HG02610 (cell line): ENCODE results near the gene TAS2R42.
A peak's percentile ranks its signal among the peaks of the same experiment; 100 is the strongest.

Experiments used
- ATAC-seq: cut with Tn5 transposase; IDR thresholded peaks from one replicate; pipeline ENCODE4 v1.9.1; 2021; ENCODE audit warnings: mild to moderate bottlenecking, moderate library complexity; ENCODE audit not compliant: unreplicated experiment

TAS2R42 gene, protein sequence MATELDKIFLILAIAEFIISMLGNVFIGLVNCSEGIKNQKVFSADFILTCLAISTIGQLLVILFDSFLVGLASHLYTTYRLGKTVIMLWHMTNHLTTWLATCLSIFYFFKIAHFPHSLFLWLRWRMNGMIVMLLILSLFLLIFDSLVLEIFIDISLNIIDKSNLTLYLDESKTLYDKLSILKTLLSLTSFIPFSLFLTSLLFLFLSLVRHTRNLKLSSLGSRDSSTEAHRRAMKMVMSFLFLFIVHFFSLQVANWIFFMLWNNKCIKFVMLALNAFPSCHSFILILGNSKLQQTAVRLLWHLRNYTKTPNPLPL

DNA sequence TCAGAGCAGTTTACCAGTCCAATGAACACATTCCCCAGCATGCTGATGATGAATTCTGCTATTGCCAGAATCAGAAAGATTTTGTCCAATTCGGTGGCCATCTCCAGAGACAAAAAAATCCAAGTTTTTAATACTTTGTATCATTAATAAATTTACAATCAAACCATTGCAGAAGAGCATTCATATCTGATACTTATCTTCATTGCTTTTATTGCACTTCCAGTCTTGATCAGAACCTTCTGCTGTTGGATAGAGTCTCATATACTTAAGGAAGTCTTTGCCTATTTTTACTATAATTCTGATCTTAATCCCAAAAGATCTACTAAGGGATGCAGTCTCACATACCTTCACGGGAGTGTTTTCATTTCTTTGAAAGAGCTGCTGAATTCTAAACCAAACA lies at the start of gene TAS2R42:
TAS2R42 (minus strand) TSS at position 101 of the 400 bp plus-strand sequence; CDS start at position 101, 0 bp downstream.
- no peak for ATAC-seq

DNA sequence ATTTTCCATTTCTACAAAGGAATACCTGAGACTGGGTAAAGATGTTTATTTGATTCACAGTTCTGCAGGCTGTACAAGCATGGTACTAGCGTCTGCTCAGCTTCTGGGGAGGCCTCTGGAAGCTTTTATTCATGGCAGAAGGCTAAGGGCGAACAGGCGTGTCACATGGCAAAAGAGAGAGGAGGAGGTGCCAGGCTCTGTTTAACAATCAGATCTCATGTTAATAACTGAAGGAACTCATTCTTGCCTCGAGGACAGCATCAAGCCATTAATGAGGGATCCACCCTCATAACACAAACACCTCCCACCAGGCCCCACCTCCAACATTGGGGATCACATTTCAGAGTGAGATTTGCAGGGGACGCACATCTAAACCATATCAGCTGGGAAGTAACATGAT lies 46.8 kb upstream of the TAS2R42 start:
- no peak for ATAC-seq

DNA sequence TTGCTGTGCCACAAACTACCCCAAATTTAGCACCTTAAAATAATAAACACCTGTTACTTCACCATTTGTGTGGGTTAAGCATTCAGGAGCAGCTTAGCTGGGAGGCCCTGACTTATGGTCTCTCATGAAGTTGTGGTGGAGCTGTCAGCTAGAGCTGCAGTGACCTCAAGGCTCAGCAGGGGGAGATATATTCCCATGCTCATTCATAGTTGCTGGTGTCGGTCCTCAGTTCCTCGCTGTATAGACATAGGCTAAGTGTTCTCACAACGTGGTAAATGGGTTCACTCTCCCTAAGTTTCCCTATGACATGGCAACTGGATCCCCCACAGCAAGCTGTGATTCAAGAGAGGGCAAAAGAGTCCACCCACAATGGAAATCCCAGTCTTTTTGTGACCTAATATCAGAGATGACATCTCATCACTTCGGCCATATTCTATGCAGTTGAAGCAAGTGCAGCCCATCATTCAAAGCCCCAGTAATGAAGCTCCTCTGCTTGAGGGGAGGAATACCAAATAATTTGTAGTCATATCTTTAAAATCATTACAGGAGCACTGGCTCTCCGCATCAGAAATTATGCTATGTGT lies 41.7 kb upstream of the TAS2R42 start:
- peak; percentile 88 for ATAC-seq

DNA sequence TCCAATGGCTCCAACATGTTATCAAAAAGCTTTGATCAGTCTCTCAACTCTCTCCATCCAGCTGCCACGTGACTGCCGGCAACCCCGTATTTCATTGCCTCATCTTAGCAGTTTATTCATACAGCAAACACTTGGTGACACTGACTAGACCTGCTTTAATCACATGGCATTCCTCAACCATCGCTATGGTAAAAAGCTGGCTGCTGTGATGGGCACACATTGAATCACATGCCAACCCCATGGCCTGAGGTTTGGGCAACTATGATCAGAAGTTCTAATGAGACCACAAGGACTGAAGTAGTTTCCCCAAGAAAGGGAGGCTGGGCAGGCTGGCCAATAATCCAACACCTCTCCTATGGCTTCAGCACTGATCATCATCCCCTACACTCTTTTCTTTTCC lies 40.6 kb upstream of the TAS2R42 start:
- no peak for ATAC-seq

DNA sequence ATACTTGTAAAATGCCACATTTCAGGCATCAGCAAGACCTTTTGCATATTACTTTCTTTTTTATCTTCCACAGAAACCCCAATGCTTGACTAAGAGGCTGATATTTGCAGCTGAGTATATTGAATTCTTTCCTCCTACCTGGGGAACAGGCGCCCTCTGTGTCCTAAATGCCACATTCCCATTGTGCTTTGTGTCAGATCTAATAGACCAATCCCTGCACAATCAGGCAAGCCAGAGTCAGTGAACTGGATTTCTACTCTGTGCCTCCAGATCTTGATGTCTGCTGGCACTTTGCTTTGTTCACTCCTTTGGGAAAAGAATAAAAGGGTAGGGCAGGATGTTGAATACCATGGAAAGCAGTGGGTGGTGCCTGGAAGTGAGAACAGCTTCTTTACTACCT lies 22.4 kb upstream of the TAS2R42 start:
- no peak for ATAC-seq

DNA sequence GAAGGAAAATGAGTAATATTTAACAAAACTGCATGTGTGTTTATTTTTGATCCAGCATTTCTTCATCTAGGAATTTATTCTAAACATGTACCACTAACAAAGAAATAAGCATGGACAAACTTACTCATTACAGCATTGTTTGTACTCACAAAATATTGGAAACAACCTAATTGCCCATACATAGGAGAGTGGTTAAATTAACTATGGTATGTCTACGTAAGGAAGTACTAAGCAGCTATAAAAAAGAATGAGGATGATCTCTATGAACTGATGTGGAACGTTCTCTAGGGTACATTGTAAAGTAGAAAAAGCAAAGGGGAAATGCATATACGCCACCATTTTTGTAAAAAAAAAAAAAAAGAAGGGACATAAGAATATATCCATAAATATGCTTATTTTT lies 17.4 kb upstream of the TAS2R42 start:
- no peak for ATAC-seq

DNA sequence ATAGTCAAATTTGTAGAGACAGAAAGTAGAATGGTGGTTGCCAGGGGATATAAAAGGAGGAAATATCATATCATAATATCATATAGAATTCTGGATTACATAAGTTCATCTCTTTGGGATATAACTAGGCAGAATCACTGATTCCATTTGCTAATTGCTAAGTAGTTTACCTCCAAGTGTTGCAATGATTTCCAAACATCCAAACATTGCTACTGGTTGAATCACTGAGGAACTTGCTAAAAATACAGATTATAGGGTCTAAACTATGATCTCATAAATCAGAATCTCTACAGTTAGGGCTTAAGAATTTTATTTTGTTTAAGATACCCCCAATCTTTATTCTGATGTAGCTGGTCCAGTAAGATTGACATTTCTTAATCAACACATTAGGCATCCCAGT lies 16.1 kb upstream of the TAS2R42 start:
- no peak for ATAC-seq

DNA sequence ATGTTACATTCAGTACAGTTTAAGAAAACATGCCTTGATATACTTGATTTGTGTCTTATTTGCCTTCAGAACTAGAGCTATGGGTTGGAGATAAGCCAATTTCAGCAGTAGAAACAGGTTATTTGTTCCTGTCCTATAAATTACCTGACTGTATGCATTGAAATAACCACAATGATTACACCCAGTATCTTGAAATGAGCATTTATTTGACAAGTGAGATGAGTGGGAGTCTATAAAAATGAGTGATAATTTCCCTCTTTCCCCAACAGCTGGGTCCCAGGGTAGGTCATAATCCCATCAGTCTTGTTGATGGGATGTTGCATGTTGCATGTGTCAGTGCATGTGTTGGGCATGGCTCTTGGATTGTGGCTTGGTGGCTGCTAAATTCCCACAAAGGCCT lies 3.7 kb downstream of the TAS2R42 start:
- no peak for ATAC-seq

DNA sequence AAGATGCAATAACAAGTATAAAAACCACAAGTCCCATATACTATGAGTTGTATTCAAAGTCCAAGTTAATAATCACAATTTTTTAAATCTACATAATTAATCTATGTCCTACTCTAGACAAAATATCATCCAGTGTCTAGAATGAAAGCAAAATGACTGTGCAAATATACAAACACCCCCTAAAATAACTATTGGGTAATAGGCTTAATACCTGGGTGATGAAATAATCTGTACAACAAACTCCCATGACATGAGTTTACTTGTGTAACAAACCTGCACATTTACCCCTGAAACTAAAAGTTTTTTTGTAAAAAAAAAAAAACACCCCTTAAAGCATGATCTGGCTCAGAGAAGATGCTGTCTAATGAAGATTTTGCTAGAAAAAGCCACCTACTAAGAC lies 4.2 kb downstream of the TAS2R42 start:
- ATAC-seq: no peak

DNA sequence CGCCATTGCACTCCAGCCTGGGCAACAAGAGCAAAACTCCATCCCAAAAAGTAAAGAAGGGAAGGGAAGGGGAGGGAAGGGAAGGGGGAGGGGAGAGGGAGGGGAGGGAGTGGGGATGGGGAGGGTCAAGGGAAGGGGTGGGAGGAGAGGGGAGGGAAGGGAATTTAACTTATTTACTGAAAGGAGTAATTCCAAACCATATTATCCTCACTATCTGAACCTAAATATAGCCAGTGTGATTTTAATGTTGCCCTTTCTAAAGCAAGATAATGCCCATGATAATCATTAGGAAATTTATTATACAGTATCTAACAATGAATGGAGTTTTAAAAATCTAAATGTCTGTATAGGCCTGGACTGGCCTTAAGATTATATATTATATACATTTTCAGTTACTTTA lies 8.5 kb downstream of the TAS2R42 start:
- no peak for ATAC-seq

DNA sequence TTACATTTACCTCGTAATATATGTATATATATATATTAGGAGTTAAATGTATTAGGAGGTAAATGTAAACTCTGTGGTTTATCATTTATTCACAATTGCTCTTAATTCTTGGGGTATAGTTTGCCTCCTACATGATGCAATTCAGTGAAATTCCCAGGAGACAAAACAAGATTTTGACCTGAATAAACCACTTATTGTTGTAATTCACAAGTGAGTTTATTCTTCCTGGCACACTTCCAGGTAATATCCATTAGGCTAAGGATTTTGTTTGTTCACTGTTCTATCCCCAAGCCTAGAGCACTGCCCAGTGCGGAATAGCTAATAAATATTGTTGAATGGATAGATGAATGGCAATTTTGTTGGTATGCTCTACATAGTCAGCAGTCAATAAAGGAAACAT lies 12.7 kb downstream of the TAS2R42 start:
- no peak for ATAC-seq

DNA sequence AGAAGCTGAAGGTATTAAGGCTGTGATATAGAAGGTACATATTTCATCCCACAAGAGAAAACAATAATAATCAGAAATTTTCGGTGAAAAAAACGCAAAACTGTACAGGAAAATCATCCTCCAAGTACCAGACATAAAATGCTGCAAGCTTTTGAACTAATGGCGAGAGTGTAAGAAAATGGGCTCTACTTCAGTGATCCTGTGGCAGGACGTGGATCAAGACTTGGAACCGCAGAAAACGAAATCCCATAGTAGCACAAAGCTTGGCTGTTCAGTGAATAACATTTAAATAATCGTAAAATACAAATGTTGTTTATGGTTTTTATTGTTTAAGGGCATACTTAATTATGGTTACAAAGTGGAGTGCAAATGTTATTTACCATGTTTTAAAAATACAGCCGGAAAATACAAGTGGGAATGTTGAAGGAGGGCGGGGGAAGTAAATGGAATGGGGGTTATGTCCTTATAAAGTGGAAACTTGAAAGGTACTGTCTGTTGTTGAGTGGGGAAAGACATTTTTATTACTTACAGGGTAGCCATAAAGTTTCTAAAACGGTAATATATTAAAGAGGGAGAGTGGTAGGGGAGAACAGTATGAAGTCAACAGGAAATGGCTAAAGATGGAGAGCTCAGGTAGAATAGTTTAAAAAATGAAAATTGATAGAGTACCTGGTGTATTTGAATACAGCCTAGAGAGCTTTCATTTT lies 14.6 kb downstream of the TAS2R42 start:
- ATAC-seq: no peak

DNA sequence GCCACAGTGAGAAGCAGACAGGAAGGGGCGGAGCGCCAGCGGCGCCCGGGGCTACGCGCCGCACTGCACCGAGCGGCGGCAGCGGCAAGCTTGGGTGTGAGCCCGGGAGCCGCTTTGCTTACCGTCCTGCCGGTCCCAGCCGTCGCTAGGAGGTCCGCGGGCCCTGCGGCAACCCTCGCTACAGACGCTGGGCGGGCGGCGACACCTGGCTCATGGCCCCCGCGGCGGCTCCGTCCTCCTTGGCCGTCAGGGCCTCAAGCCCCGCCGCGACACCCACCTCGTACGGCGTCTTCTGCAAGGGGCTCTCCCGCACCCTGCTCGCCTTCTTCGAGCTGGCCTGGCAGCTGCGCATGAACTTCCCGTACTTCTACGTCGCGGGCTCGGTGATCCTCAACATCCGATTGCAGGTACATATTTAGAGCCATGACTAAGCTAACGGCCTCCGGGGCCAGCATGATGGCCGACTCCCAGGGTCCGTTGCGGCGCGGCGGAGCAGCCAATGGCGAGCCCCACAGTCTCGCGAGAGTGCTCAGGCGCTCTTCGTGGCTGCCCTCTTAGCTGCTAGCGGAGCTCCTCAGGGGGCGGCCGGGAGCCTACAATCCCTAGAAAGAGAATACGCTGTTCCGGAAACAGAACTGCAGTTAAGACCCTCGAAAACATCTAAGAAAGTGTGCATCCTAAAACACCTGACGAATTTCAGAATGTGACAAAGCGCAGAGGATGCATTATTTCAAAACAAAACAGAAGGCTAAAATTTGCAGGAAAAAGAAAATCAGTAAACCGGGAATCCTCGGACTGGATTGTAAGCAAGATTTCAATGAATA lies 15.4 kb downstream of the TAS2R42 start, which contains the start of gene SMIM10L1:
SMIM10L1 (plus strand) TSS at position 50 of the 824 bp plus-strand sequence; CDS start at position 213, 163 bp downstream.
- ATAC-seq: peak; percentile 96

DNA sequence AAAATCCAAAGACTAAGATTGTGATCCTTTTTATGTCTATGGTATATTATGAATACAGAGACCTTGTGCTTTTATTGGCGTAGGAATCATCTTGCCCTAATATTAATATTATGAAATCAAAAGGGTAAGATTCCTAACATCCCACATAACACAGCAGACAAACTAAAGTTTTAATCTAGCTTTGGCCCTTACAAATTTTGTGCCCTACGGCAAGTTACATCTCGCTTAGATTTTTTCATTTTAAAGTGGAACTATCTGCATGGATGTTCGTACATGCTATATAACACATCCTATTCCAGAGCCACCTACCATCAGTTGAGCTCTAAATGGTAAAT lies 16.0 kb downstream of the TAS2R42 start:
- no peak for ATAC-seq

DNA sequence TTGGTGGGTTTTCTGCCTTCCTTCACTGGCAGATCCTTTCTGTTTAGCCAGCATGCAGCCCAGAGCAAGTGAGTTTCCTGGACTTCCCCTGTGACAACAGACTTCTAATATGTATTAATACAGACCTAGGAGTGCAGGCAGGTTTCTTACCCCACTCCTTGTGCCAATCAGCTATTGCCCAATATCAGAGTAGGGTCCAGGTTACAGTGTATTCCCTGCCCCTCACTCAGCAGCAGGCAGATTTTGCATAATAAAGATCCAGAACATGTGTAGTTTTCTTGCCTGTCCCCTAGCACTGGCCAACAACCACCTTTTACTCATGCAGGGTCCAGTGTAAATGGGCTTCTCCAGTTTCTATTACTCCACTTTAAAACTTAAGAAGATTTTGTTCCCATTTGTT lies 20.4 kb downstream of the TAS2R42 start:
- no peak for ATAC-seq

DNA sequence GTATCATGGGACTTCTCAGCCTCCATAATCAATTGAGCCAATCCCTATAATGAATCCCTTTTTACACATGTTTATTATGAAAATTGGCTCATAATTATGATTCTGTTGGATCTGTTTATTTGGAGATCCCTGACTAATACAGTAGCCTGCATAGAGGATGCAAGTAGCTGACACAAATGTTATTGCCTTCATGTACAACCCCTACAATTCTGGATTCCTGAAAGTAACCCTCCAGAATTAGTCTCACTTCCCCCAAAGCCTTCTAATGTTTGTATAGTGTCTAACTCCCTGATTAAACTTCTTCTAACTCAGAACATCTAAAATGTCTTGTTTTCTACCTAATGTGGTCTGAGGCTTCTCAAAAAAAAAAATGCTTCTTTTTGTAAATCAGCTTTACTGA lies 22.4 kb downstream of the TAS2R42 start:
- ATAC-seq: no peak

DNA sequence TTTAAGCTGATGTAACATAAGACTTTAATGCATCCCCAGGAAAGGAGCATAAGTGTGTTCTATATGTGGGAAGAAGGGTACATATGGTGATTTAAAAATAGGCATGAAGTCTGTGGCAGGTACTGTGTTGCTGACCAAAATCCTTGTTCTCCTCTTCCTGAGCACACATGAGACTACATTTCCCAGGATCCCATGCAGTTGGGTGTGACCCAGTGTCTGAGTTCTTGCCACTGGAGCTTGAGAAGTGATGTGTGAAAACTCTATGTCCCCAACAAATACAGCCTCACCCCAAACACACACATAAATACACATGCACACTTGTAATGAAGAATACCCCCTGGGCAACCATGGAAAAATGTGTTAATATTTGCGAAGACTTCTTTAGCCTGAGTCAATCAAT lies 24.2 kb downstream of the TAS2R42 start:
- no peak for ATAC-seq

DNA sequence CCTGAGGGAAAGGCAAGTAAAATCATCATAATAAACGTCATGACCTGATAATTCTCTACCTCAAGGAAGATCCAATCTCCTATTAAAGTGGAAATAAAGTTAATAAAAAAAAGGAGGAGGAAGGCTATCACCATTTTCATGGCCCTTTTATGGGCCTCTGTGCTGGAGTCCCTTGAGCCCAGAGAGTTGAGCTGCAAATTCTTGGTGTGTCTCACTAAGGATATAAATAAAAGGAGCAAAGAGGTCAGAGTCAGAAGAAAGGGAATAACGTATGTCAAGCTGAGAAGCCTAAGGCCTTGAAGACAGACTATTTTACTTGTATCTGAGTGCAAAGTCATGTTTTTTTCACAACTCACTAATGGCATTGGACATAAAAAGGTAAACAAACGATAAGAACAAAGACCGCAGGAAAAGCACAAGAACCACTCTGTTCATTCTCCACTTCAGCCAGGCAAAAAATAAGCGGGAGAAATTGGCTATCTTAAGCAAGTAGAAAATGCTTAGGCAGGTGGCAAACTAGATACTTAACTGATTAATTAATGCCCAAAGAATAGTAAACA lies 27.8 kb downstream of the TAS2R42 start:
- no peak for ATAC-seq

DNA sequence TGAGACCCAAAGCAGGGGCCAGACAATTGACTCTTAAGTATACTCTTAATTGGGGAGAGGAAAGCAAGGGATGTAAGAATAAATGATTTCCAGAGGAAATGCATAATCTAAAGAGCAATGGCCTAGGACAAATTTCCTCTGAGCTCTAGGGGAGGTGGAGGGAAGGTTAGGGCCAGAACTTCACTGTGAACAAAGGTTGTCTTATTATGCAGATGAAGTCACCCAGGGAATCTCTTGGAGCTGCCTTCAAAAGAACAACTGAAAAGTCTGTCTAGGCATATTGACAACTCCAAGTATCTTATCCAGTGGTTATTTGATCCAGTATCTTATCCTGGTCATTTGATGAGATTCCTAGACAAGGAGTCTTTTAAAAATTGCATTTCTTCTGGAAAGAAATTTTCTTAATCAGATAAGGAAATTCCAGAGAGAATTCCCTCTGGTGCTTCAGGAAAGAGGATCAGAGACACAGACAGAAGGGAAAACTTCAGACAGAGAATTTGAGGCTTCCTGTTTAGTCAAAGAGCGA lies 32.3 kb downstream of the TAS2R42 start:
- no peak for ATAC-seq

DNA sequence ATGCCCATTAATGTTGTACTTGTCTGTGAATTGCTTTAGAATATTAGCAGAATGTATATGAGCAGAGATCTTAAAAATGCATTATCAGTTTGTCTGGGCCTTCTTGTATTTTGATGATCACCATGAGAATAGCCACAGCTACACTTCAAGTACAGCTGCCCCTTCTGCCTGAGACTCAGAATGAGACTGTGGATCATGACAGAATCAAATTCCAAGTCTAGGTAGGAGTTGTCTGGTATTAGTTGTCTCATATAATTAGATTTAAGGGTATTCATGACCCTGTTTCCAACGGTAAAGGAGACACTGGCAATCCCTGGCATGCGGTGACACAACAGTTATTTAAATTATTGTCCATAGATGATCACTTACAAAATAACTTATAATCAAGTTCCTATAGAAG lies 34.0 kb downstream of the TAS2R42 start:
- no peak for ATAC-seq

DNA sequence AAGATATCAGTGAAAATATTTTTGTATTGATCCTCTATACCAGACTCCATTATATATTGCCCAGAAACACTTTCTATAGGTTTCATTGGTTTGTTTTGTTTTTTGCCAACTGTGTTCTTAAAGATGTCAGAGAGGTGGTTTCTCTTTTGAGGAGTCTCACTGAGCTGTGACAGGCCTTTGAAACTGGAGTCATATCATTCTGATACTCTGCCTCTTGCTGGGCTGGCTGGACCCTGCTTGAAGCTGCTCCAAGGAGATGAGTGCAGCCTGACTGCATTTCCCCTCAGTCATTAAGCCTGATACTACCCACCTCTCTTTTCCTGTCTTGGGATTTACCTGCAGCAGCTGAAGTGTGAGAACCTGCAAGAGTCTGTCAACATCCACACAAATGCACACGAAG lies 35.9 kb downstream of the TAS2R42 start:
- ATAC-seq: peak; percentile 80
